Liver (tissue), 3 donors: ENCODE data around the gene ROBO2.

ENCODE experiments used
- CTCF ChIP-seq: fragments of 150-350 bp; IDR thresholded peaks from 2 replicates; pipeline ENCODE4 v1.5.1; 2017; ENCODE audit warnings: improper control_type of control experiment, low read depth, low read length; ENCODE audit not compliant: missing input control
- RAD21 ChIP-seq, 2 donors: IDR thresholded peaks; 2 replicates each; pipeline ENCODE4 v1.6.1; 2016; ENCODE audit warnings: antibody characterized with exemption in 2 of 2, mild to moderate bottlenecking in 2 of 2
- RXRA ChIP-seq, 2 donors: IDR thresholded peaks; 2 replicates each; pipeline ENCODE4 v1.6.1; 2017 to 2018; ENCODE audit warnings: antibody characterized with exemption in 2 of 2, mild to moderate bottlenecking in 1 of 2
- donor health status: healthy.
- donor health status: healthy.

- TF ChIP-seq CTCF (no peak), RXRA (IDR thresholded peaks at IDR 0.05) (no peak), RAD21 (IDR thresholded peaks at IDR 0.05) (no peak)
Observed at GRCh38 chr3:77001062-77001701, 38.7 kb upstream of the ROBO2 start.
